ACC112 (cell line): ENCODE results near the gene PILRB.
"Not testable (repeated sequence)": the region's sequence is repeated elsewhere in the genome, so short reads cannot be mapped to it uniquely, and the experiment has no call there.

ENCODE experiments used
- H2AFZ ChIP-seq: fragments of 200-600 bp; sonication (generic); one replicate; pipeline ENCODE4 v1.6.0; 2017; ENCODE audit warnings: antibody characterized with exemption, low read length; ENCODE audit not compliant: unreplicated experiment
- H3K27ac ChIP-seq: fragments of 200-600 bp; sonication (generic); 2 replicates; pipeline ENCODE4 v1.5.1; 2014; ENCODE audit warnings: low read depth, mild to moderate bottlenecking, antibody characterized with exemption, low read length, moderate library complexity
- H3K27me3 ChIP-seq: fragments of 200-600 bp; sonication (generic); 2 replicates; pipeline ENCODE4 v1.6.1; 2014; ENCODE audit warnings: mild to moderate bottlenecking, antibody characterized with exemption, low read length, moderate library complexity, mixed read lengths; ENCODE audit not compliant: insufficient read depth
- H3K36me3 ChIP-seq: fragments of 200-600 bp; sonication (generic); 2 replicates; pipeline ENCODE4 v1.6.1; 2016; ENCODE audit warnings: mild to moderate bottlenecking, antibody characterized with exemption, low read length, moderate library complexity, mixed read lengths; ENCODE audit not compliant: insufficient read depth
- H3K4me1 ChIP-seq: fragments of 200-600 bp; sonication (generic); one replicate; pipeline ENCODE4 v1.6.1; 2016; ENCODE audit warnings: low read length, mixed read lengths; ENCODE audit not compliant: insufficient read depth, unreplicated experiment, control insufficient read depth
- H3K4me3 ChIP-seq: fragments of 200-600 bp; sonication (generic); 2 replicates; pipeline ENCODE4 v1.5.1; 2014; ENCODE audit warnings: mild to moderate bottlenecking, low read depth, low read length
- H3K79me2 ChIP-seq: fragments of 200-600 bp; sonication (generic); one replicate; pipeline ENCODE4 v1.6.0; 2016; ENCODE audit warnings: low read length; ENCODE audit not compliant: control insufficient read depth, unreplicated experiment, insufficient read depth

Gene PILRB

GRCh38 chr7:100358027-100358856 lies at the start of gene PILRB:
Gene PILRB (plus strand): TSS chr7:100358117. CDS start chr7:100358303, 186 bp downstream.
- Histone ChIP-seq H3K4me3 (no peak within 1 kb of the TSS), H3K27me3 (no peaks in the 10 kb centered on the region), H3K4me1 (no peaks in the 10 kb centered on the region), H2AFZ (no peak within 1 kb of the TSS), H3K79me2 (no peaks in the 10 kb centered on the region), H3K36me3 (peaks cover 5% of the 10 kb centered on the region; the same call in 1 of the 2 replicates), H3K27ac (no peak within 1 kb of the TSS)

GRCh38 chr7:100318329-100318728 lies 39.6 kb upstream of the PILRB start:
- not testable (repeated sequence) for H3K27me3 ChIP-seq, H3K27ac ChIP-seq, H3K36me3 ChIP-seq, H3K4me1 ChIP-seq, H3K79me2 ChIP-seq, H2AFZ ChIP-seq, H3K4me3 ChIP-seq

GRCh38 chr7:100321648-100322047 lies 36.3 kb upstream of the PILRB start:
- H3K36me3 ChIP-seq, H3K79me2 ChIP-seq, H3K4me3 ChIP-seq: not testable (repeated sequence)

GRCh38 chr7:100324194-100324593 lies 33.7 kb upstream of the PILRB start:
- not testable (repeated sequence) for H3K79me2 ChIP-seq, H3K27ac ChIP-seq, H3K36me3 ChIP-seq, H2AFZ ChIP-seq, H3K4me3 ChIP-seq, H3K4me1 ChIP-seq, H3K27me3 ChIP-seq

More at GRCh38 chr7:100321648-100322047, 36.3 kb upstream of the PILRB start:
- not testable (repeated sequence) for H2AFZ ChIP-seq, H3K27me3 ChIP-seq, H3K4me1 ChIP-seq, H3K27ac ChIP-seq

- not testable (repeated sequence) for H3K79me2 ChIP-seq, H3K36me3 ChIP-seq, H2AFZ ChIP-seq, H3K4me3 ChIP-seq, H3K4me1 ChIP-seq, H3K27me3 ChIP-seq, H3K27ac ChIP-seq
Observed at GRCh38 chr7:100325671-100326070, 32.2 kb upstream of the PILRB start.

GRCh38 chr7:100326914-100327313 lies 31.0 kb upstream of the PILRB start:
- H3K36me3 ChIP-seq, H3K4me3 ChIP-seq, H3K27ac ChIP-seq, H3K79me2 ChIP-seq, H2AFZ ChIP-seq, H3K4me1 ChIP-seq, H3K27me3 ChIP-seq: not testable (repeated sequence)

GRCh38 chr7:100335566-100336466 lies 22.1 kb upstream of the PILRB start:
- not testable (repeated sequence) for H3K4me1 ChIP-seq, H3K36me3 ChIP-seq, H3K27me3 ChIP-seq
- H2AFZ ChIP-seq: peak overlapping the region; percentile 81
- H3K27ac ChIP-seq: peak overlapping the region; percentile 75
- peak overlapping the region; percentile 97 for H3K4me3 ChIP-seq
- H3K79me2 ChIP-seq: peaks cover 16% of the 10 kb centered on the region

- H3K27ac ChIP-seq, H3K4me3 ChIP-seq, H3K27me3 ChIP-seq, H3K36me3 ChIP-seq, H2AFZ ChIP-seq, H3K4me1 ChIP-seq: not testable (repeated sequence)
- H3K79me2 ChIP-seq: peaks cover 23% of the 10 kb centered on the region
Observed at GRCh38 chr7:100338083-100338696, 19.7 kb upstream of the PILRB start.

GRCh38 chr7:100341286-100341685 lies 16.6 kb upstream of the PILRB start:
- H3K79me2 ChIP-seq: peaks cover 18% of the 10 kb centered on the region
- H3K4me1 ChIP-seq, H3K4me3 ChIP-seq, H3K27ac ChIP-seq, H3K27me3 ChIP-seq, H3K36me3 ChIP-seq, H2AFZ ChIP-seq: not testable (repeated sequence)

- Histone ChIP-seq H3K27ac (no peak overlapping the region), H3K79me2 (peaks cover 18% of the 10 kb centered on the region), H2AFZ (no peak overlapping the region), H3K36me3 (peaks cover 20% of the 10 kb centered on the region), H3K4me3 (no peak overlapping the region), H3K27me3 (no peaks in the 10 kb centered on the region), H3K4me1 (peaks cover 7% of the 10 kb centered on the region)
Observed at GRCh38 chr7:100342765-100343164, 15.2 kb upstream of the PILRB start.
